GM12801 (cell line): ENCODE measurements around the gene RNF17.

Experiments used
- TF ChIP-seq, protein P1 (sequence below): IDR thresholded peaks from one replicate; pipeline ENCODE4 v1.5.1; 2011; ENCODE audit warnings: control low read depth; ENCODE audit not compliant: insufficient read length; ENCODE audit errors: extremely low read depth

RNF17 gene

DNA sequence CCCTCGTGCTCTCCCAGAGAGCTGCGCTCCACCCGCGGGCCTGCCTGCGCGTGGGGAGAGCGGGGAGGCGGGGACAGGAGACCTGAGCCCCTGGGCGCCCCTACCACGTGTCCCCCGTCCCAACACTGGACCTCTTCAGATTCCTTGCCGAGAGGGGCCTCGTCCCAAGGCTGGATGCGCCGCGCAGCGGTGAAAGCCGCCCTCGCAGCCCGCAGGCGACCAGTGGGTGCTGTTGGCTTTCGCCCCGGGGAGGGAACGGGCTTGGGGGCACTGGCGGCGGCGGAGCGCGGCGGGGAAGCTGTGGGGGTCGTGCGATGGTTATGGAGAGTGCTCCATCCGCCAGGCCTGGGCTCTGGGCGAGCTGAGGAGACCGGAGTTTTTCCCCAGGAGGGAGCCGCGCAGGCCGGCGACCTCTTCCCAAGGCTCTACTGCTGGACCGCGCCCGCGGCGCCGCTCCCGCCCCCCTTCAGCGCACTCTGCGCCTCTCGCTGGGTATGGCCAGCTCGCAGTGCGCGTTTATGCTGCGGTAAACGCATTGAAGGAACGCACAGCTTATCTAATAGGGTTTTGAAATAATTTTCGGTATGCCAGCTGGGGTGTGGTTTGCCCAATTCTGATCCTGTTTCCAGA, 17.2 kb upstream of the RNF17 start:
- TF ChIP-seq, protein P1, sequence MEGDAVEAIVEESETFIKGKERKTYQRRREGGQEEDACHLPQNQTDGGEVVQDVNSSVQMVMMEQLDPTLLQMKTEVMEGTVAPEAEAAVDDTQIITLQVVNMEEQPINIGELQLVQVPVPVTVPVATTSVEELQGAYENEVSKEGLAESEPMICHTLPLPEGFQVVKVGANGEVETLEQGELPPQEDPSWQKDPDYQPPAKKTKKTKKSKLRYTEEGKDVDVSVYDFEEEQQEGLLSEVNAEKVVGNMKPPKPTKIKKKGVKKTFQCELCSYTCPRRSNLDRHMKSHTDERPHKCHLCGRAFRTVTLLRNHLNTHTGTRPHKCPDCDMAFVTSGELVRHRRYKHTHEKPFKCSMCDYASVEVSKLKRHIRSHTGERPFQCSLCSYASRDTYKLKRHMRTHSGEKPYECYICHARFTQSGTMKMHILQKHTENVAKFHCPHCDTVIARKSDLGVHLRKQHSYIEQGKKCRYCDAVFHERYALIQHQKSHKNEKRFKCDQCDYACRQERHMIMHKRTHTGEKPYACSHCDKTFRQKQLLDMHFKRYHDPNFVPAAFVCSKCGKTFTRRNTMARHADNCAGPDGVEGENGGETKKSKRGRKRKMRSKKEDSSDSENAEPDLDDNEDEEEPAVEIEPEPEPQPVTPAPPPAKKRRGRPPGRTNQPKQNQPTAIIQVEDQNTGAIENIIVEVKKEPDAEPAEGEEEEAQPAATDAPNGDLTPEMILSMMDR: no peak

DNA sequence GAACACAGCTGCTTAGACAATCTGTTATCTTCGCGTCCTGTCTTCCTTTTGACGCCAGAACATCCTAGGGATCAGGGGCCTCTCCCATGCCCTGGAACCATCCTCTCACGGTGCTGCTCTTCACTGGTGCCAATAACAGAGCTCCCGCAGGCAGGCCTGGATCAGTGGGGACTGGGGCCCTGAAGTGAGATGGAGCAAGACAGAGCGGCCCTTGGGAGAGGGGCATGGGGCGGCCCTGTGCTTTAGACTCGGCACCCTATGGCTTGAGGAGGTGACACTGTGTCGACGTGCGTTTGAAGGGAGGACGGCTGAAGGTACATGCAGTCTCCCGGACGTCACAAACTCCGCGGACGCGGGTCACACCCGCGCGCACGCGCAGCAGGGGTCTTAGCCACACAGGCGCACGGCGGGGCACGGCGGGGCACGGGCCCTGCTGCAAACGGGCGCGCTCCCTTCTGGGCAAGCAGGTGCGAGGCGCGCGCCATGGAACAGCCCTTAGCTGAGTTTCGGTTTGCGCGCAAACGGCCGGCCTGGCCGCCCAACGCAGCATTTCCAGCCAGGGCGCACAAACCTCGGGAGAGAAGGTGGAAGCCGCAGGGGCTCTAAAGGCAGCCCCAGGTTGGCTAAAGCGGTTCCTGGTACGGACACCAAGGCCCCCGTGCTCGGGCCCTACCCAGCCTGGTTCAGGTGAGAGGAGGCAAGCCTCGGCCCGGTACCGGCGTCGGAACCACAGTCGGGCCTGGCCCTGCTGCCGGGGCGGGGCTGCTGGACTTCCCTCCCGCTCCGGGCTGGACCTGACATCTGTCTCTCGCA, 16.5 kb upstream of the RNF17 start:
- TF ChIP-seq, protein P1: no peak

DNA sequence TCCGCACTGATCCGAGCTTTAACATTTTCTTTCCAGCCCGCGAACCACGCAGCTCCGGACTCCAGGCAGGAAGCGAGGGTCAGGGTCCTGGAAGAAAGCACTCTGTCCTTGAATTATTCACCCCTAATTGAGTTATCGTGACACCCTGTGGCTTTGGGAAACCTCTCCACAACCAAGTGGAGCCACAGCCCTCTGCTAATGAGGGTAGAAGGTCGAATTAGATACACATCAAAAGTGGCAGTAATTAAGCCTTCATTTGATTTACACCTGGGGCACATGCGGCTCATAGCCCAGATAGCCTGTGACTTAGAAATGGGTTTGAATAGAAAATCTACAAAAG, 15.9 kb upstream of the RNF17 start:
- TF ChIP-seq, protein P1: no peak

DNA sequence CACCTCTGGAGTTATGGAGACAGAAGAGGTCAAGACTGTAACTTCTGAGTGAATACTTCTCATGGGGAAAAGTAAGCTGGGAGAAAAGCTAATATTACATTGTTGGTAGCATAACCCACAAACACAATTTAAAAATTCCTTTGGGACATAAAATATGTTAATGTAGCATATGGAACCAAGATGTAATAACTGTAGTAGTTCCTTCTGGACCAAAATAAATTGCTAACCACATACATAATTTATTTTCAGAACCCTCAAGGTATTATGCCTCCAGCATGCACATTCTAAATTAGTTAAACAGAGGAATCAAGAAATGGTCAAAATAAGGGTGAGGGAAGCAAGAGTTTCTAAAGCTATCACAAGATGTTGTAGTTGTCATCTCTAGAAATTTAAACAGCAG, 4.8 kb upstream of the RNF17 start:
- TF ChIP-seq, protein P1: no peak

DNA sequence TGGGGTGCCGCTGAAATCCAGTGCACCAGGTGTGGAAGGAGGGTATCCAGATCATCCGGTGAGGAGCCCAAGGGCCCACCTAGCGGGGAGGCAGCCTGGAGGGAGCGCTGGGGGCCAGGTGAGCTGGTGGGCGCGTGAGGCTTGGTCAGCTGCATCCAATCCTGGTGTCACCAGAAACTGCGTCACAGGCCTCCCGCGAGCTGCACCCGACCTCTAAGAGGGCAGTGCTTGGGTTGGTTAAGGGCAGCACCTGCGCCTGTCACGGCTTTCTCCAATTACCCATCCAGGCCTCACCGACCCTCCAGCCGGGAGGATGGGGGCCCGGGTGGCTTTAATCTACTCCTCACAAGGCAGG, 284 bp downstream of the RNF17 start:
- TF ChIP-seq, protein P1: no peak

DNA sequence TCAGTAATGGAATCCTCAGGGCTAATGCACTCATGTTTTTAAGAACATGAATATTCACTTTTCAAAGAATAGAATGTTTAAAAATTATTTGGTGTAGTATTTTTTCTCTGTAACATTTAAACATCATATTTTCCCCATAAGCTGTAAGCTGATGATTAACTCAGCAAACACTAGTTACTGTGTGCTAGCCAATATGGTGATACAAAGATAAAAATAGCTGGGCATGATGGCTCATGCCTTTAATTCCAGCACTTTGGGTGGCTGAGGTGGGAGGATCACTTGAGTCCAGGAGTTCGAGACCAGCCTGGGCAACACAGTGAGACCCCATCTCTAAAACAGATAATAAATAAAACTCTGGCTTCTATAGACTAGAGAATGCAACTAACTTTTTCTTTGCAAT, 13.2 kb downstream of the RNF17 start:
- TF ChIP-seq, protein P1: no peak

DNA sequence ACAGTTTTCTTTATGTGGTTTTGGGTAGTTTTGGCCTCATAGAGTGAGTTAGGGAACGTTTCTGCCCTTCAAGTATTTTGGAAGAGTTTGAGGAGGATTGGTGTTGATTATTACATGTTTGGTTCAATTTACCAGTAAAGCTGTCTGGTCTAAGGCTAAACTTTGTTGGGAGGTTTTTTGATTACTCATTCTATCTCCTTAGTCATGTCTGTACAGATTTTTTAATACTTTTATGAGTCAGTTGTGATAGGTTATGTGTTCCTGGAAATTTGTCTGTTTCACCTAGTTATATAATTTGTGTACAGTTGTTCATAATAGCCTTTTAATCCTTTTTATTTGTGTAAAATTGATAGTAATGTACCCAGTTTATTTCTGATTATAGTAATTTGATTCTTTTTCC, 20.4 kb downstream of the RNF17 start:
- TF ChIP-seq, protein P1: no peak
